PC-3 (cell line): Measurements from ENCODE around the gene LRRC7. TPM values are rescaled to one million over a fixed set of nuclear protein-coding genes. Genes with fewer than 3 reads are reported as not detected.
A peak's percentile ranks its signal among the peaks of the same experiment; 100 is the strongest.
"Not testable (repeated sequence)": the region's sequence is repeated elsewhere in the genome, so short reads cannot be mapped to it uniquely, and the experiment has no call there.

ENCODE experiments used
- ATAC-seq: fragments of 200-7000 bp; cut with Tn5 transposase; 2 replicates; pipeline ENCODE4 v1.9.1; 2020; ENCODE audit warnings: mild to moderate bottlenecking, moderate library complexity
- BruUV-seq: library from RNA; stranded (reverse); fragments of 400-500 nt; replicated peaks from 2 replicates; lab custom pipeline; 2021; lab: Mats Ljungman, UMichigan
- CTCF ChIA-PET: fragments of 300-600 bp; sonication (Branson Sonifier 250); formaldehyde crosslinking; loops from one replicate; lab custom pipeline; 2022; ENCODE audit warnings: antibody characterized with exemption; lab: Charles Lee
- POLR2A ChIA-PET: fragments of 300-600 bp; sonication (Branson Sonifier 250); formaldehyde crosslinking; loops from one replicate; lab custom pipeline; 2022; ENCODE audit warnings: antibody characterized with exemption; ENCODE audit not compliant: unreplicated experiment; lab: Charles Lee
- DNase-seq: peaks from one replicate; pipeline ENCODE4 v3.0.0-alpha.2; 2015
- H2AFZ ChIP-seq: fragments of 300-600 bp; sonication (generic); 2 replicates; pipeline ENCODE4 v1.6.0; 2016; ENCODE audit warnings: antibody characterized with exemption, low read length
- H3F3A ChIP-seq: fragments of 300-600 bp; sonication (generic); one replicate; pipeline ENCODE4 v1.6.0; 2017; ENCODE audit warnings: antibody characterized with exemption, low read length, control low read depth, mild to moderate bottlenecking; ENCODE audit not compliant: unreplicated experiment
- H3K27ac ChIP-seq: fragments of 300-600 bp; sonication (generic); 2 replicates; pipeline ENCODE4 v1.5.1; 2016; ENCODE audit warnings: mild to moderate bottlenecking, low read length
- H3K27me3 ChIP-seq: fragments of 300-600 bp; sonication (generic); 2 replicates; pipeline ENCODE4 v1.6.1; 2016; ENCODE audit warnings: low read length, mixed read lengths
- H3K36me3 ChIP-seq: fragments of 300-600 bp; sonication (generic); 2 replicates; pipeline ENCODE4 v1.6.1; 2016; ENCODE audit warnings: low read depth, mixed run types, low read length, mixed read lengths
- H3K4me1 ChIP-seq: fragments of 300-600 bp; sonication (generic); 2 replicates; pipeline ENCODE4 v1.5.1; 2016; ENCODE audit warnings: low read length; ENCODE audit not compliant: insufficient read depth
- H3K4me2 ChIP-seq: fragments of 300-600 bp; sonication (generic); 2 replicates; pipeline ENCODE4 v1.6.0; 2016; ENCODE audit warnings: low read length
- H3K4me3 ChIP-seq: fragments of 300-600 bp; sonication (generic); 2 replicates; pipeline ENCODE4 v1.5.1; 2016; ENCODE audit warnings: mild to moderate bottlenecking, low read length, mixed read lengths
- H3K79me2 ChIP-seq: fragments of 300-600 bp; sonication (generic); 2 replicates; pipeline ENCODE4 v1.6.1; 2017; ENCODE audit warnings: low read length, mixed read lengths
- H3K9ac ChIP-seq: fragments of 300-600 bp; sonication (generic); 2 replicates; pipeline ENCODE4 v1.6.0; 2016; ENCODE audit warnings: mild to moderate bottlenecking, low read length
- H3K9me2 ChIP-seq: fragments of 300-600 bp; sonication (generic); replicated peaks from 2 replicates; pipeline ENCODE4 v1.6.1; 2016; ENCODE audit warnings: mixed run types, low read length, mixed read lengths
- H3K9me3 ChIP-seq: fragments of 300-600 bp; sonication (generic); 2 replicates; pipeline ENCODE4 v1.6.1; 2016; ENCODE audit warnings: low read length, mixed read lengths
- H4K20me1 ChIP-seq: fragments of 300-600 bp; sonication (generic); 2 replicates; pipeline ENCODE4 v1.6.1; 2016; ENCODE audit warnings: low read length, mixed read lengths
- CTCF ChIP-seq: fragments of 300-600 bp; sonication (generic); conservative IDR thresholded peaks from 2 replicates; pipeline ENCODE4 v1.5.1; 2017; ENCODE audit warnings: antibody characterized with exemption, low read depth, mild to moderate bottlenecking, low read length
- EZH2 ChIP-seq: fragments of 300-600 bp; sonication (generic); IDR thresholded peaks from one replicate; pipeline ENCODE4 v1.6.1; 2017; ENCODE audit warnings: antibody characterized with exemption, mild to moderate bottlenecking, low read length; ENCODE audit not compliant: unreplicated experiment
- EZH2phosphoT487 ChIP-seq: fragments of 300-600 bp; sonication (generic); IDR thresholded peaks from 2 replicates; pipeline ENCODE4 v1.6.1; 2018; ENCODE audit warnings: mild to moderate bottlenecking, antibody characterized with exemption, low read length, borderline replicate concordance
- intact Hi-C: fragments of 100-400 bp; cut with micrococcal nuclease; formaldehyde crosslinking; loops from 2 replicates; pipeline ENCODE4 v1.9.0; 2023
- total RNA-seq: library from RNA; depleted of rRNA; stranded (reverse); fragments of >200 nt; gene quantifications from 2 replicates; pipeline ENCODE4 v1.2.3, GENCODE V29; 2014

Gene LRRC7
- total RNA-seq, 1 experiment from 2014 or later = 0.04 TPM

GRCh38 chr1:69921486-69921885, 353.8 kb downstream of the LRRC7 start:
- TF ChIP-seq EZH2phosphoT487 = no peak
- no peak for TF ChIP-seq EZH2
- TF ChIP-seq CTCF = no peak
- no peaks in the 10 kb centered on the region for H3F3A ChIP-seq
- H2AFZ ChIP-seq = no peak overlapping the region

GRCh38 chr1:69928234-69928633, 360.5 kb downstream of the LRRC7 start:
- H3K79me2 ChIP-seq, H3K4me3 ChIP-seq, POLR2A ChIA-PET, H3K36me3 ChIP-seq, ATAC-seq, H3K9me2 ChIP-seq, CTCF ChIA-PET, H4K20me1 ChIP-seq, intact Hi-C loops, H2AFZ ChIP-seq, H3K27ac ChIP-seq, BruUV-seq, H3K4me1 ChIP-seq, H3F3A ChIP-seq, DNase-seq, H3K27me3 ChIP-seq, H3K9me3 ChIP-seq, H3K9ac ChIP-seq, H3K4me2 ChIP-seq: not testable (repeated sequence)

More at GRCh38 chr1:69921486-69921885, 353.8 kb downstream of the LRRC7 start:
- no peaks in the 10 kb centered on the region for H3K9me3 ChIP-seq
- H3K9ac ChIP-seq = no peak overlapping the region
- H3K36me3 ChIP-seq = no peaks in the 10 kb centered on the region
- no peaks in the 10 kb centered on the region for H3K79me2 ChIP-seq
- H3K4me1 ChIP-seq = no peaks in the 10 kb centered on the region
- no peak overlapping the region for H3K4me2 ChIP-seq
- POLR2A ChIA-PET = no interaction called here
- BruUV-seq = no TSS peak
- H3K27ac ChIP-seq = no peak overlapping the region
- H3K9me2 ChIP-seq = no peaks in the 10 kb centered on the region
- no peak overlapping the region for H3K4me3 ChIP-seq
- DNase-seq = no peak
- CTCF ChIA-PET = no interaction called here
- H4K20me1 ChIP-seq = no peaks in the 10 kb centered on the region
- no peak for ATAC-seq
- intact Hi-C loops = no loop called here
- no peaks in the 10 kb centered on the region for H3K27me3 ChIP-seq

GRCh38 chr1:69929308-69930057, 361.8 kb downstream of the LRRC7 start:
- POLR2A ChIA-PET = no interaction called here
- CTCF ChIA-PET = no interaction called here

More at GRCh38 chr1:69929308-69930057, 361.8 kb downstream of the LRRC7 start:
- BruUV-seq = no TSS peak
- Histone ChIP-seq H2AFZ (no peak overlapping the region), H3K9me3 (no peaks in the 10 kb centered on the region), H3K4me3 (no peak overlapping the region), H3K27ac (no peak overlapping the region), H3K9ac (no peak overlapping the region), H3K79me2 (no peaks in the 10 kb centered on the region), H3F3A (no peaks in the 10 kb centered on the region), H3K4me2 (no peak overlapping the region), H3K4me1 (no peaks in the 10 kb centered on the region; the same call in 1 of the 2 replicates), H3K9me2 (no peaks in the 10 kb centered on the region), H4K20me1 (no peaks in the 10 kb centered on the region), H3K36me3 (no peaks in the 10 kb centered on the region), H3K27me3 (no peaks in the 10 kb centered on the region)
- TF ChIP-seq CTCF (no peak), EZH2phosphoT487 (no peak), EZH2 (no peak)
- DNase-seq = peak; percentile 31
- ATAC-seq = no peak
- intact Hi-C loops = no loop called here
